HepG2 (cell line): ENCODE results near the gene BICRAL. TPM values are rescaled to one million over a fixed set of nuclear protein-coding genes. Genes with fewer than 3 reads are reported as not detected.

Experiments used
- ARID3A ChIP-seq: IDR thresholded peaks from 2 replicates; pipeline ENCODE4 v1.6.1; 2012; ENCODE audit warnings: low read depth, low read length, improper control_type of control experiment
- DPF2 ChIP-seq: sonication (generic); formaldehyde crosslinking; IDR thresholded peaks from 2 replicates; pipeline ENCODE4 v1.4.0; 2020; ENCODE audit warnings: mild to moderate bottlenecking, low read depth, missing genetic modification reagents, borderline replicate concordance
- FOXM1 ChIP-seq: sonication (generic); formaldehyde crosslinking; IDR thresholded peaks from 2 replicates; pipeline ENCODE4 v1.5.0; 2020; ENCODE audit warnings: missing genetic modification reagents
- HNF4A ChIP-seq: sonication (generic); formaldehyde crosslinking; IDR thresholded peaks from 2 replicates; pipeline ENCODE4 v1.4.0; 2020; ENCODE audit warnings: missing genetic modification reagents
- IRF1 ChIP-seq: sonication (generic); formaldehyde crosslinking; IDR thresholded peaks from 2 replicates; pipeline ENCODE4 v1.4.0; 2020; ENCODE audit warnings: low read depth, mild to moderate bottlenecking, missing genetic modification reagents
- ISL2 ChIP-seq: sonication (generic); formaldehyde crosslinking; IDR thresholded peaks from 2 replicates; pipeline ENCODE4 v1.5.0; 2020; ENCODE audit warnings: missing genetic modification reagents
- JDP2 ChIP-seq: sonication (generic); formaldehyde crosslinking; IDR thresholded peaks from 2 replicates; pipeline ENCODE4 v1.8.1; 2022; ENCODE audit warnings: missing genetic modification reagents, borderline replicate concordance
- MXI1 ChIP-seq: IDR thresholded peaks from 3 replicates; pipeline ENCODE4 v1.6.1; 2012; ENCODE audit warnings: low read depth, low read length, inconsistent platforms, borderline replicate concordance
- PLRG1 ChIP-seq: fragments of 450-650 bp; conservative IDR thresholded peaks from 2 replicates; pipeline ENCODE4 v1.6.1; 2016
- RBFOX2 ChIP-seq: fragments of 200-400 bp; formaldehyde crosslinking; IDR thresholded peaks from 2 replicates; pipeline ENCODE4 v1.6.1; 2017; ENCODE audit warnings: low read depth, mild to moderate bottlenecking, low read length
- RELA ChIP-seq: sonication (generic); formaldehyde crosslinking; IDR thresholded peaks from 2 replicates; pipeline ENCODE4 v1.4.0; 2020; ENCODE audit warnings: missing genetic modification reagents
- TARDBP ChIP-seq: sonication (generic); formaldehyde crosslinking; IDR thresholded peaks from 2 replicates; pipeline ENCODE4 v1.8.0; 2022; ENCODE audit warnings: mild to moderate bottlenecking, missing genetic modification reagents
- ZFP82 ChIP-seq: sonication (generic); formaldehyde crosslinking; IDR thresholded peaks from 2 replicates; pipeline ENCODE4 v1.5.1; 2020; ENCODE audit warnings: mild to moderate bottlenecking, missing genetic modification reagents, borderline replicate concordance
- ZNF12 ChIP-seq: sonication (generic); formaldehyde crosslinking; IDR thresholded peaks from 2 replicates; pipeline ENCODE4 v1.5.0; 2020; ENCODE audit warnings: missing genetic modification reagents
- ZNF326 ChIP-seq: sonication (generic); formaldehyde crosslinking; IDR thresholded peaks from 2 replicates; pipeline ENCODE4 v1.4.0; 2020; ENCODE audit warnings: missing genetic modification reagents, borderline replicate concordance
- ZNF329 ChIP-seq: sonication (generic); formaldehyde crosslinking; IDR thresholded peaks from 2 replicates; pipeline ENCODE4 v1.9.0; 2021; ENCODE audit warnings: low read depth, mild to moderate bottlenecking, missing genetic modification reagents
- ZNF383 ChIP-seq: sonication (generic); formaldehyde crosslinking; IDR thresholded peaks from 2 replicates; pipeline ENCODE4 v1.4.0; 2020; ENCODE audit warnings: missing genetic modification reagents, mild to moderate bottlenecking, borderline replicate concordance
- ZNF546 ChIP-seq: sonication (generic); formaldehyde crosslinking; conservative IDR thresholded peaks from 2 replicates; pipeline ENCODE4 v1.8.1; 2023; ENCODE audit warnings: mild to moderate bottlenecking, missing genetic modification reagents
- ZNF550 ChIP-seq: sonication (generic); formaldehyde crosslinking; IDR thresholded peaks from 2 replicates; pipeline ENCODE4 v1.4.0; 2020; ENCODE audit warnings: mild to moderate bottlenecking, missing genetic modification reagents, borderline replicate concordance
- ZNF607 ChIP-seq: sonication (generic); formaldehyde crosslinking; IDR thresholded peaks from 2 replicates; pipeline ENCODE4 v1.5.1; 2020; ENCODE audit warnings: missing genetic modification reagents, mild to moderate bottlenecking, borderline replicate concordance
- ZNF652 ChIP-seq: IDR thresholded peaks from 2 replicates; pipeline ENCODE4 v1.6.1; 2016; ENCODE audit warnings: low read depth, borderline replicate concordance
- ZNF737 ChIP-seq: sonication (generic); formaldehyde crosslinking; IDR thresholded peaks from 2 replicates; pipeline ENCODE4 v1.5.0; 2020; ENCODE audit warnings: missing genetic modification reagents, mild to moderate bottlenecking, borderline replicate concordance
- ZNF773 ChIP-seq: sonication (generic); formaldehyde crosslinking; IDR thresholded peaks from 2 replicates; pipeline ENCODE4 v1.4.0; 2020; ENCODE audit warnings: missing genetic modification reagents, borderline replicate concordance
- ZNF83 ChIP-seq: sonication (generic); formaldehyde crosslinking; IDR thresholded peaks from 2 replicates; pipeline ENCODE4 v1.4.0; 2020; ENCODE audit warnings: missing genetic modification reagents, mild to moderate bottlenecking, borderline replicate concordance
- polyA plus RNA-seq, 8 experiments: library from polyadenylated mRNA; depleted of rRNA in 3 of 8; stranded (reverse) in 7 of 8; unstranded in 1 of 8; fragments of >200 nt; fragmentation: Illumina TruSeq in 4 of 8; extraction: Trizol in 4 of 8; gene quantifications; 2 replicates each; pipeline versions ENCODE4 v1.2.1 to v1.2.3, GENCODE V29; 2011 to 2016; ENCODE audit warnings: low read depth in 4 of 8, missing spikeins in 1 of 8, mixed read lengths in 1 of 8; ENCODE audit not compliant: insufficient read depth in 1 of 8
- total RNA-seq, 5 experiments: library from RNA; depleted of rRNA; stranded (reverse); fragments of >200 nt; fragmentation: Illumina TruSeq; extraction: Trizol; gene quantifications; 2 replicates each; pipeline ENCODE4 v1.2.3, GENCODE V29; 2016; ENCODE audit warnings: low read depth in 1 of 5
- TF ChIP-seq, protein P1 (sequence below): sonication (generic); formaldehyde crosslinking; IDR thresholded peaks from 2 replicates; pipeline ENCODE4 v1.4.0; 2020; ENCODE audit warnings: missing genetic modification reagents, borderline replicate concordance

The BICRAL gene
- total and polyA plus RNA-seq, 2 of the 13 experiments (the other 11 are each of a cell fraction or from before 2014, with no cell fraction given), result 5.0 to 13.5 TPM

DNA sequence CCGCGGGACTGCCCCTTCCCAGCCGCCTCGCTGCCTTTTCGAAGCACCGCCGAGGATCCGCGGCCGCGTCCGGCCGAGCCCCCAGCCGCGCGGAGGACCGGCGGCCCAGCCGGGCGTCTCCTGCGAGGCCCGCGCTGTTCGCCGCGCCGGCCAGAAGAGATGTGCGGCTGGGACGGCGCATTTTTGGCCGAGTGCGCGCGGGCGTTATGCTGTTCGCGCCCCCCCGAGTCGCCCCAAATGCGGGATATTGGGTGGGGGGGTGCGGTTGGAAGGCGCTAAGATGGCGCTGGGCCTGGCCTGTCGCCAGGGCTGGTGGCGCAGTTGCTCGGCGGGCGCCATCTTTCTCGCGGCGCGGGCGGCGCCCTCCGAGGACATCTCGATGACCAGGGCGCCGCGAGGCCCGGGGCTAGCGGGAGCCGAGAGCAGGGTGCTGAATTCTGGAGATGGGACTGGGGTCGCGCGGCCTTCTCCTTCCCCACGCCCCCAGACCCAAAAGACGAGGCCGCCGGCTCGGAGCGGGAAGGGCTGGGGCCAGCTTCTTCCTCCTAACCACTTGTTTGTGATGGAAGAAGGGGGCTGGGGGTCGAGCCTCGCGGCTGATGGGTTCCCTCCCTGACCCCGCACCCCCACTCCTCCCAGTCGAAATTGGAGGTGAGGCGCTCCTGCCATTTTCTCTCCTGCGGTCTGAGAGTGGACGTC is 1.5 kb downstream of the BICRAL start (continued):
- TF ChIP-seq ZNF773 (CRISPR knock-in tag), result no peak; the same call in 1 of the 2 replicates
- peak; percentile 97 for TF ChIP-seq RBFOX2
- TF ChIP-seq ZNF550 (CRISPR knock-in tag), result no peak
- TF ChIP-seq TARDBP (CRISPR knock-in tag), result peak; percentile 53
- no peak; the same call in 1 of the 2 replicates for TF ChIP-seq FOXM1
- TF ChIP-seq, protein P1, sequence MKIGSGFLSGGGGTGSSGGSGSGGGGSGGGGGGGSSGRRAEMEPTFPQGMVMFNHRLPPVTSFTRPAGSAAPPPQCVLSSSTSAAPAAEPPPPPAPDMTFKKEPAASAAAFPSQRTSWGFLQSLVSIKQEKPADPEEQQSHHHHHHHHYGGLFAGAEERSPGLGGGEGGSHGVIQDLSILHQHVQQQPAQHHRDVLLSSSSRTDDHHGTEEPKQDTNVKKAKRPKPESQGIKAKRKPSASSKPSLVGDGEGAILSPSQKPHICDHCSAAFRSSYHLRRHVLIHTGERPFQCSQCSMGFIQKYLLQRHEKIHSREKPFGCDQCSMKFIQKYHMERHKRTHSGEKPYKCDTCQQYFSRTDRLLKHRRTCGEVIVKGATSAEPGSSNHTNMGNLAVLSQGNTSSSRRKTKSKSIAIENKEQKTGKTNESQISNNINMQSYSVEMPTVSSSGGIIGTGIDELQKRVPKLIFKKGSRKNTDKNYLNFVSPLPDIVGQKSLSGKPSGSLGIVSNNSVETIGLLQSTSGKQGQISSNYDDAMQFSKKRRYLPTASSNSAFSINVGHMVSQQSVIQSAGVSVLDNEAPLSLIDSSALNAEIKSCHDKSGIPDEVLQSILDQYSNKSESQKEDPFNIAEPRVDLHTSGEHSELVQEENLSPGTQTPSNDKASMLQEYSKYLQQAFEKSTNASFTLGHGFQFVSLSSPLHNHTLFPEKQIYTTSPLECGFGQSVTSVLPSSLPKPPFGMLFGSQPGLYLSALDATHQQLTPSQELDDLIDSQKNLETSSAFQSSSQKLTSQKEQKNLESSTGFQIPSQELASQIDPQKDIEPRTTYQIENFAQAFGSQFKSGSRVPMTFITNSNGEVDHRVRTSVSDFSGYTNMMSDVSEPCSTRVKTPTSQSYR, result no peak; the same call in 1 of the 2 replicates
- TF ChIP-seq DPF2 (CRISPR knock-in tag), result no peak
- TF ChIP-seq MXI1, result no peak
- peak; percentile 36 for TF ChIP-seq ZNF652 (CRISPR knock-in tag)
- TF ChIP-seq IRF1 (CRISPR knock-in tag), result no peak
- peak; percentile 88 for TF ChIP-seq ZNF607 (CRISPR knock-in tag)
- TF ChIP-seq HNF4A (CRISPR knock-in tag), result peak; percentile 42; the same call in 1 of the 2 replicates
- TF ChIP-seq RELA (CRISPR knock-in tag), result no peak; the same call in 1 of the 2 replicates
- TF ChIP-seq ARID3A, result no peak
- TF ChIP-seq ZFP82 (CRISPR knock-in tag), result no peak; the same call in 1 of the 2 replicates
- TF ChIP-seq ZNF546 (CRISPR knock-in tag), result peak; percentile 89
- TF ChIP-seq ZNF326 (CRISPR knock-in tag), result no peak
- peak; percentile 78; the same call in 1 of the 2 replicates for TF ChIP-seq ISL2
- no peak; the same call in 1 of the 2 replicates for TF ChIP-seq ZNF12 (CRISPR knock-in tag)
- TF ChIP-seq ZNF737 (CRISPR knock-in tag), result no peak
- no peak for TF ChIP-seq JDP2
- TF ChIP-seq PLRG1, result no peak
- TF ChIP-seq ZNF83 (CRISPR knock-in tag), result no peak
- no peak for TF ChIP-seq ZNF329 (CRISPR knock-in tag)
- no peak for TF ChIP-seq ZNF383 (CRISPR knock-in tag)
